Left forelimb (tissue), 1 donor: ENCODE results near the gene SSH2.
A peak's percentile ranks its signal among the peaks of the same experiment; 100 is the strongest.

Experiments
- DNase-seq: peaks from one replicate; pipeline ENCODE4 v3.0.0-alpha.2; 2018; ENCODE audit warnings: low spot score

The SSH2 gene

DNA sequence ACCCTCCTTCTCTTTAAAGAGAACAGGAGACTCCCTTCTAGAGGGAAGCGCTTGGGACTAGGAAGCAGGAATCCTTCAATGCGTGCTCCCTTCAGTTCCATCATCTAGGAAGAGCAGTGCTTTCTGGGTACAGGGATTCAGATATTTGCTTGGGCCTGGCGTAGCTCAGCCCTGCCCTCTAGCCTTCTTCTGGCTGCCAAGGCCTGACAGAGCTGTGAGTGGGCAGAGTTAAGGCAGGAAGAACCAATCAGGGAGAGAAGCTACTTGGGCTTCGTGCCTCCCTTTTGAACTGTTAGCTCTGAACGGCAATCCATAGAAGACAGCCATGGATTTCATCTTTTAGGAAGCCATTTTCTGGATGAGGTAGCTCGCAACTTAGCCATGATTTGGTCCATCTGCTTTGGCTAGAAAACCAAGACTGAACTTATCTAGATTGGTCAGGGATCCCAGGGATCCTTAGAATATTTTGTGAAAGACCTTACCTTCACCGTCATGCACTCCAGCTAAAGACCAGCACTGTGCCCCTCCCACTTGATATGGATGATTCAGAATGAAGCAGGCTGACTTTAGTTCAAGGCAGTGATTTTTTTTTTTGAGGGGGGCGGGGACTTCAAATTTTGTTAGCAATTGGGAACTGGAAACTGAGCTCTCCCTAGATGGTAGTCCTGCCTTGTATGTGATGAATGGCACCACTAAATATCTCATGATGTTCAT lies 304.8 kb downstream of the SSH2 start:
- DNase-seq = peak; percentile 44

DNA sequence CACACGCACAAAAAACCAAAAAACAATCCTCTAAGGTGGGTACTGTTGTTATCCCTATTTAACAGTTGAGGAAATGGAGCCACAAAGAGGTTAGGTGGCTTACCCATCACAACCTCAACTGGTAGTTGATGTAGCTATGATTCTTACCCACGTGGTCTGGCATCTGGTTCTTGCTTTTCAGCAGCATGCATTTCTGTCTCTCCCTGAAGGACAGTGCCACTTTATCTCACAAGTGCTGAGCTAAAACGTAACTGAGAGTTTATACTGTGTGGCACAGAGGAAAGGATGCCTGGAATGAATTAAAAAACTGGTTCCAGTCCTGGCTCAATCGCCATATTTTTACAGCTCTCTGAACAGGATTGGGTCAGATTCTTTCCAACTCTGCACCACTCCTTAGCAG lies 305.4 kb downstream of the SSH2 start:
- DNase-seq = no peak

DNA sequence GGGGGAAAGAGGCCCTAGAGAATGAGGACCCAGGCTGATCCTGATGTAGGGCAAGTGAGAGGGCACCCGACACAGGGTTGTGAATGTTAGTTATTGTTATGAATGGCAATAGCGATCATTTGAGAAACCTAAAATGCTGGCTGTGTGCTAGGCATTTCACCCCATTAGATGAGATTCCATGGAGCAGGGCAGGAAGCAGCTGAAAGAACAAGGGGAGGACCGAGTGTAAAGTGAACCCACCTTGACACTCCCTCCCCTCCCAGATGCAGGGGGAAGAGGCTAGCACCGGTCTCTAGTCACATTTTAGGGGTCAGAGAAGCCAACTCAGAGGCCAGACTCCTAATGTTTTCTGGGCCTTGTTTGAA lies 306.8 kb downstream of the SSH2 start:
- DNase-seq = no peak

DNA sequence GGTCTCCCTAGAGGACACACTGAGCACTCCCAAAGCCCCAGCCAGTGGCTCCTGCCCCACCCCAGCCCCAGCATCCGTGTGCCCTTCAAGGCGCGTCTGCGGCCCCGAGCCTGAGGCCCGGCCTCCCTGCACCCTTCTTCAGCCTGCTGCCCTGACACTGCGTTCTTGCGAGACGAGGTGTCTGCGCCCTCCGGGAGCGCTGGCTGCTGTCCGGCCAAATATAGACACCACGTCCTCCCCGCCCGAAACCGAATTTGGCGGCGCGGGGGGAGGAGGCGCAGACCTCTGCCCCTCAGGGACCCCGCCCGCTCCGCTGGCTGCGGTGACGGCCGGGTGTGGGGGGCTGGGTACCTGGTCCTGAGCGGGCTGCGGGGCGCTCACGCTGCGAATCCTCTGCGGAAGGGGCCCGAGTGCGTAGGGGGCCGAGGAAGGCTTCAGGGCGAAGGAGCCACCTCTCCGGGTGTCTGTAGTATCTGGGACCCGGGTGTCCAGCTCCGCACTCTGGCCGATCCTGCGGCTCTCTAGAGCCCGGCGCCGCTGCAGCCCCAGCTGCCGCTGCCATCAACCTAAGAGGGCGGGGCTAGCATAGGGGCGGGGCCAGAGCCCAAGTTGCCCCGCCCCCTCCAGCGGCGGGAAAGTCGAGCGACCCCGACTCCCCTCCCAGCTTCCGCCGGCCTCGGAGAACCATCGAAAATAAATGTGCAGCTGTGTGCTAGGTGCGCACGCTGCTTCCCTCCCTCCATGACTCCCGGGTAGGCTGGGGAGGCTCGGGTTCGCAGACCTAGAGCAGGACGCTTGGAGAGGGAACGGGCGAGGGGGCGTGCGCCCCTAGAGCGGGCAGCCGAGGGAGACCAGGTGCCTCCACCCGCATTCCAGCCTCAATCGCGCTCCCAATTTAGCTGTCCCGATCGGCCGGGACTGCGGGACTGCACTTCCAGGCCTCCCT lies 307.4 kb downstream of the SSH2 start, which contains the start of gene CORO6:
CORO6 (minus strand) TSS at position 576 of the 946 bp plus-strand sequence. CDS start 1,491 bp downstream, outside the sequence.
- DNase-seq = peak; percentile 78

DNA sequence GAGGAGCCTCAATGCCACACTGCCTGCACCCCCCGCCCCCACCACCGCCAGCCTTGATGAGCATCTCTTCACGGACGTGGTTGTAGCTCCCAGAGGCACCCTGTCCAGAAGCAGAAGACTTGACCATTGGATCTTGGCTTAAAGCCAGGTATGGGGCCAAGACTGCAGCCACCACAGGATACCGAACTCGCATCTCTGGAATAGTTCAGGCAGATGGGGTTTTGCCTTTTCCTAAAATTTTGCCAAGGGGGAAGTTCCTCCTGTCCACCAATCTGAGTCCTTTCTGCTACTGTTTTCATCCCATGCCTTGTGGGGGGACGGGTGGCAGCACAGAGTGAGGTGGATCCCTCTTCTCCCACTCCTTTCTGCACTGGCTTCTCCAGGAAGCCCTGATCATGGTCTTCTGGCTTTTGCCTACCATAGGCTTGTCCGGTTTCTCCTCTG lies 308.3 kb downstream of the SSH2 start:
- no peak for DNase-seq

DNA sequence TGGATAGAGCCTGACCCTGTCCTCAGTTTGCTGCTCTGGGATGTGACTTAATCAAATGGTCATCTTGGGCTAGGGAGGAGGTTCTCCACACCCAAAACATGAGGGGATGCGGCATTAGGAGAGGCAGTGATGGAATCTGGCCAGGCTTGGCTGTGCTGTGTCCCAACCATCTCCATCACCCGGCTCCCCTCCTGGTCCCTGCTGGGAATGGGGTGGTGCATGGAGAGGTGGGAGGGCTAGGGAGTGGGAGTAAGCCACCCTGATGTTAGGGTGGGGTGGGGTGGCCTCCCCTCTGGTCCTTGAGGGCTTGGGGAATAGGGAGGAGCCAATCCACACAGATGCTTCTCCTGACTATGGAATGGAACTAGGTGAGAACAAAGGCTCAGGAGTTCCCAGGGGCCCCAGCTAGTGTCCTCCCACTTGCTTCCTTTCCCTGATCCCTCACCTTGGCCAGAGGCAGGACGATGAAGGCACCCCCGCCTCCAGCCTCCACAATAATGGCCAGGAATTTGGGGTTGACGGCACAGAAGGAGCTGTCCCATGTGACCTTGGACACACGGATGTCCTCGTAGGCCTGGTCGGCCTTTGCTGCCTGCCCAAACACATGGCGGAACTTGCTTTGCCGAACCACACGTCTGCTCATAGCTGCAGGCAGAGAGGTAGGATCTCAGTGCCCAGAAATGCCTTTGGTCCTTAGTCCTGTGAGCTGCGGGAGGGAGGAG lies 309.1 kb downstream of the SSH2 start:
- DNase-seq = no peak

DNA sequence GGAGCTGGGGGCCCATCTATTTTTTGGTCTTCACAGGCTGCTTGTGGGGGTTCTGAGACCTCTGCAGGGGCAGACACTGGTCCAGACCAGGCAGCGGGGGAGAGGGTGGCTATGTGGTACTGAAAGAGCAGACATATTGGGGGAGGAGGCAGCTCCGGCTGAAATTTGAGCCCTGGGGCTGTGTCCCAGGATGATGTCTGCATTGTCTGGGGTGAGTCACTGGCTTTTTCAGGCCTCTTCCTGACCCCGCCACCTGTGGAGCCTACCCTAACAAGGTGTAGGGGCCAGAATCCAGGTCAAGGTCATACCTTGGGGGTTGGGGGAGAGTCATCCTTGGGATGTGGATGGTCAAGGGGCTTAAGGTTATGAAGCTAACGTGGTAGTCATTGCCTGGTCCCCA lies 309.8 kb downstream of the SSH2 start:
- DNase-seq = no peak

DNA sequence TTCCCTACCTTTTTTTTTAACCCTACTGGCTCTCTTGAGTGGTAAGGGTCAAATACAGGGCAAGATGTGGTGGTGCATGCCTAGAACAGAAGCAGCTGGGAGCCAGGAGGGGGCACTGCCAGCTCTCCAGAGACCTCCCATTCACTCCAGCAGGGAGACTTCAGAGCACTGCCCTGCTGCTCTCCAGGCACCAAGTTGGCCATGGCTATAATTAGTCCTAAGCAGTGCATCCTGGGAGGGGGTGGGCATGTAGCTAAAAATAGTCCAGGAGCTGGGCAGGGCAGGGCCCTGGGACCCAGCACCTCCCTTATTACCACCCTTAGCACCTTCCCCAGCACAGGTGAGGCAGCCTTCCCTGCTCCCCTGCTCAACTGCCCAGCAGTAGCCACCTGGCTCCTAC lies 310.8 kb downstream of the SSH2 start:
- DNase-seq = no peak

DNA sequence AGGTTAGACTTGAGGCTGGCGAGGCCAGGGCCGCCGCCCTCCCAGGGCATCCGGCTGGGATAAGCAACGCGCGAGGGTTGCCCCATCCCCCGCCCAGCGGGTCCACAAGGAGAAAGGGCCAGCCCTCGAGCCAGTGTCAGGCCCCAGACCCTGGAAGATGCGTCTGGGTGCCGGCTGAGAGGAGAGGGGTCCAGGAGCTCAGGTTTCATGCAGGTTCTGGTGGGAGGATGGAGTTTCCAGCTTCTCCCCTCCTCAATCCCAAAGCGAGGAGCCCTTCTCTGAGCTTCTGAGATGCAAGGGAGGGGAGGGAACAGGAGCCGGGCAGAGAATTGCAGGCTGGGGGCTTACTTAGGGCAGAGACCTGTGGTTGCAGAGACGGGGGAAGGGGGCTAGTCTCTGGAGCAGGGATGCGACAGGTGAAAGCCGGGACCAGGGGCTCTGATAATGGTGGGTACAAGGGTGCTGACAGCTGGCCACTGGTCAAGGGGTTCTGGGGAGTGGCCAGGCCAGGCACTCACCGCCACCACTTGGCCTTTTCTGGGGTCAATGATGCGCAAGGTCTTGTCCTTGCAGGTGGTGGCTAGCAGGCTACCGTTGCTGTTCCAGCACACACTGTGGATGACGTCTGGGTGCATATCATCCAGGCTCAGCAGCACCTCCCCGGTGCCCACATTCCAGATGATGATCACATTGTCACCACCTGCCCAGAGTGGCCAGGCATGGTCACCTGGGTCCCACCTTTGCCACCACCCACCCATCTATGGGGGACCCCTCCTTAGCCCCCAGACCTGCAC lies 311.6 kb downstream of the SSH2 start:
- DNase-seq = no peak

DNA sequence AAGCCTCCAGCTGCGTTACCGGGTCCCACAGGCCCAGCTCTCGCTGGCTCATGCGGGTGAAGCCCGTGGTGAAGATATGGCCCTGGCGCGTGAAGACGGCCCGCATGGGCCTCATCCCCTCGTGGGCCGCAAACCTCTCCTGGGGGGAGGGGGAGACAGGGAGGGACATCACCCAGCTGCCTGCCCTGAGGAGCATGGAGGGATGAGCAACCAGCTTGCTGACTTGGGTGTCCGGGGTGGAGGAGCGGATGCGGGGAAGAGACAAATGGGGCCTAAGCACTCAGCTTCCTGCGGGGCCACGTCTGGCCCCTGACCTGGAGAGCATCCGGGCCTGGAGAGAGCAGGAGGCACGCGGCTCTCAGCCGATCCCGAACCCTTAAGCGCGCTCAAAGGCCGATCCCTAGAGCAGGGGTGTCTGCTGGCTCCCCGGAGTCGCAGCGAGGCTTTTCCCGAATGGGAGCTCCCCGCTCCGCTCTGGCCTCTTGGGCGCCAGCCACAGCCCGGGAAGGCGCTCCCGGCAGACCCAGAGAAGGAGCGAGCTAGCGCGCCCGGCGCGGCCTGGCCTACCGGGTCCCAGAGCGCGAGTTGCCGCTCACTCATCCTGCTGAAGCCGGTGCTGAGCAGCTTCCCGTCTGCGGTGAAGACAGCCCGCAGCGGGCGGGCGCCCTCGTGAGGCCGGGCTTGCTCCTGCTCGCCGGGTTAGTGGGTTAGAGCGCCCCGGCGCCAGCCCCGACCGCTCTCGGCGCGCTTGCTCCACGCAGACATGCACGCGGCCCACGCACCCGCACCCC lies 312.4 kb downstream of the SSH2 start:
- DNase-seq = no peak

DNA sequence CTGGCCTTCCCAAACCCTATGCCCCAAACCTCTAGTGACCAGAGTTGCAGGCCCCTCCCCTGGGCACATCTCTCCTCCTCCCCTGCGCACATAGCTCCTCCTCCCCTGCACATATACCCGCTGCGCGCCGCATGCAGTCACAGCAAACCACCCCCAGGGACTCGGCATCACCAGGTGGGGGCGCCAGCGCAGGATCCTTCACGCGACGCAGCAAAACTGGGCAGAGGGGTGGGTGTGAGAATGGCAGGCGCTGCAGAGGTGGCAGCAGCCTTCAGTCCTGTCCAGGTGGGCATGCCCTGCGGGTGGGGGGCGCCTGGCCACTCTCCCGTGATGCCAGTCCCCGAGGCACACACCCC lies 312.9 kb downstream of the SSH2 start:
- DNase-seq = peak; percentile 69

DNA sequence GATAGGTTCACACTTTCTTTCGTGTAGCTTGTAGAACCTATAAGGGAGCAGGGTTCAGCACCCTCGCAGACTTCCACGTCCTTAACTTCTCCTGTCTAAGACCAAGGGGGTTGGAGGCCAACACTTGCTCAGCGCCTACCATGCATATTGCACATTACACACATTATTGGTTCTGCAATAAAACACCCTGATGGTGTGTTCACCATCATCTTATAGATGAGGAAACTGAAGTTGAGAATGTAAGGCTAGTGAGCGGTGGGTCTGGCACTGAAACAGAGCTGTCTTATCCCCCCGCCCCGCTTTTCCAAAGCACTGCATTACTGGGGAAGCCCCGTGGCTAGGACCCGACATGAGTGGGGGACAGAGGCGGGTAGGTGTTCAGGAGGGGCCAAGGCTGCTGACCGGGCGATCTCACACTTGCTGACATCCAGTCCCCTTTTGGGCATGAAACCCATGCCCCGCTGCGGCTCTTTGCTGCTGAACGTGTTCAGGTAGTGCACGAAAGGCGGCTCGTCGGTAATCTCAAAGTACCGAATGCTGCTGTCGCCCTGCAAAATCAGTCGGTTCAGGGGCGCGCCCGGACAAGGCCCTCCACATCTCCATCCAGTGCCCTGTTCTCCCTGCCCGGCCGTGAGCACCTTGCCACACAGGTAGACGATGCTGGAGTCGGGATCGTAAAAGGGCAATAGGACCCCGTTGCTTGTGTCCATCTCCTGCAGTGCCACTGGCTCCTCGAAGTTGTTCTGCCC lies 313.6 kb downstream of the SSH2 start:
- DNase-seq = no peak

DNA sequence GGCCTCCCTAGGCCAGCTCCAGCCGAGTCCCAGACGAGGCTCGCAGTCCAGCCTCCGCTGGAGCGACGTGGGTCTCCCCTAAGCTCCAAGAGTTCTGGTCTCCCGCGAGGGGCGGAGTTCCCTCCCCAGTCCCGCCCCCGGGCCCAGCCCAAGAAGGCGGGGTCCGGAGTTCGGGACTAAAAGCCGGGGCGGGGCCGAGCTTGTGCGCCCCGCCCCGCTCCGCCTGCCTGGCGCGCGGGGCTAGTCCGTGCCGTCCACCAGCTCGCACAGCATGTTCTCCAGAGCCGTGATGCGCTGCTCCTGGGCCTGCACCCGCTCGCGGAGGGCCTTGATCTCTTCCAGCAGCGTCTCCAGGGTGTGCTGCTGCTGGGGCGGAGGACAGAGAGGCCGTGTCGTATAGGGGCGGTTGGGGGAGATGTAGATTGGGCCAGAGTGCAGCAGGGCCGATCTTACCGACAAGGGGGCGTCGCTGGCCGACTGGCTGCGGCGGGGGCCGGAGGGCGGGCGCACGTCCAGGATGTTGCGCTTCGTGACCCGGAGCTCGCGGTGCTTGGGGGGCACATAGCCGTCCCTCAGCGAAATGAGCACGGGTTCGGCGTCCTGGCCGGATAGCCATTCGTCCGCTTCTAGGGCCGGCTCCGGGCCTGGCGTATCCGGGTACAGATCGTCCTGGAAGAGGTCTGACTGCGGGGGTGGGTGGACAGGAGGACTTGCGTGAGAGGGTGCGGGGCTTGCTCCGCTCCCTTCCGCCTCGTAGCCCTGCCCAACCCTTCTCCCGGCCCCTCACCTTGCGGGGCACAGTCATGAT lies 314.3 kb downstream of the SSH2 start:
- DNase-seq = peak; percentile 90

DNA sequence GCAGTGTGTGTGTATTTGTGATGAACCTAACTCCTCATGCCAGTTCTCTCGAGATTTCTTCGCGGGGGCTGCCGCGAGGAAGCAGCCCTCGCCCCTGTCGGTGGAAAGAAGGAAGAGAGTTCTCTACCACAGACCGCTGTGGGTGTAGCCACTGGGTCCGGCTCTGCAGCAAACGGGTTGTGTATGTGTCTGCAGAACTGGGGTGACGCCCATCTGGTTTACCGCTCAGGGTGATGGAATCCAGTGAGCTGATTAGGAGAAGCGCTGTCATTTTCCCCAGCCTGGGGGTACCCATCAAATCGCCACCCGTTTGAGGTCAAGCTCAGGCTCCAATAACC lies 315.0 kb downstream of the SSH2 start:
- no peak for DNase-seq

DNA sequence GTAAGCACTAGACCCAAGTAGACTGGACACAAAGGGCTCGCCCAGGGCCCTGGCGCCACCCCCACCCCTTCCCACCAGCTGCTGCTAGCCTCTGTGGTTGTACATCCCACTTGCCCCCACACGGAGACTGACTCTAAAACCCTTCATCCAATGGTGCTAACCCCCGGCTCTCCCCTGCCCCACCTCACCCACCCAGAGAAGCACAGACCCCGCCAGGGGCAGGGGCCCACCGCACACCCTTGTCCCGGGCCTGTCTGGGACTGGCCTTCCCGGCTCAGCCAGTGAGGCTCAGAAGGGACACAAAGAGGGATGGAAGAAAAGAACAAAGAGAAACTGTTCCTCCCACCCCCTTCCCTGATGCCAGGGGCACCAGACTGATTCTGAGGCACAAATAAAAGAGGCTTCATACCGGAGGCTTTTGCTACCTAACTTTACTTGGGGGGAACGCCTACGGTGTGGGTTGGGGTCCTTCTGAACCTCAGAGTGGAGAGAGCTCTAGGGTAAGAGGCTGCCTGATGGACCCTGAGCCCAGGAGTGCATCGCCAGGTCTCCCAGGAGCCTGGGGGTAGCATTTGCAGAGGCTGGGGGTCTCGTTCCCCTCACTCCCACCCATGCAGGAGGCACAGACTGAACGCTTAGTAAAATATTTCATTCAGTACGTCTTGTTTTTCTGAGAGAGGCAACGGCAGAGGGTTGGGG lies 315.5 kb downstream of the SSH2 start:
- no peak for DNase-seq

DNA sequence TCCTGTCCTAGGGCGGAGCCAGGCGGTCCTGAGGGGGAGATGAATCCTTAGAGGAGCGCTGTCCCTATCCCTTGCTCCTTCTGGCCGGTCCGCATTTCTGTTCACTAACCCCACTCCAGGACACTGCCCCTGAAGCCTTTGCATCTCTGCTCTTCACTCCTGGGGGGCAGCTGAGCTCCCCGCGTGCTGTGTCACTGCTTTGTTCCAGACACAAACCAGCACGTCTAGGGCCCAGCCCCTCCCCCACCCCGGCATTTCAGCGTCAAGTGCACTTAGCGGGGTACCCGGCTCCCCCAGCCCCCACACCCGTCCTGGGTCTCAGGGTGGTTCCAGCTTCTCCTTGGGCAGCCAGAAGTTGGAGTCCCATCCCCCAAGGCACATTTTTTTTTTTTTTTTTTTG lies 316.2 kb downstream of the SSH2 start:
- DNase-seq = no peak

DNA sequence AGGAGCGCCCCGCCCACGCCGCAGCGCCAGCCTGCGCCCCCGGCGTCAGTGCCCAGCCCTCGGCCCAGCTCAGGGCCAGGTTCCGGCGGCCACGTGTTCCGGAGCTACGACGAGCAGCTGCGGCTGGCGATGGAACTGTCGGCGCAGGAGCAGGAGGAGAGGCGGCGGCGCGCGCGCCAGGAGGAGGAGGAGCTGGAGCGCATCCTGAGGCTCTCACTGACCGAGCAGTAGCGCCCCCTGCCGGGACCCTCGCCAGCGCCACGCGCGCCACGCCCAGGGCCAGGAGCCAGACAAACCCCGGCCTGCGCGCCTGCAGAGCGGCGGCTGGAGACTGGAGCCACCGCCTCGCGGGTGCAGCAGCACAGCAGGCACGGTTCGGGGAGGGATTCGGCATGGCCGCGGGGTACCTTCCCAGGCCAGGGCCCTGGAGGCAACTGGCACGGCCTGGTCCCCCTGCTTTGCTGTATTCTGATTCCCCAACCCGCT lies 316.6 kb downstream of the SSH2 start:
- peak; percentile 98 for DNase-seq

DNA sequence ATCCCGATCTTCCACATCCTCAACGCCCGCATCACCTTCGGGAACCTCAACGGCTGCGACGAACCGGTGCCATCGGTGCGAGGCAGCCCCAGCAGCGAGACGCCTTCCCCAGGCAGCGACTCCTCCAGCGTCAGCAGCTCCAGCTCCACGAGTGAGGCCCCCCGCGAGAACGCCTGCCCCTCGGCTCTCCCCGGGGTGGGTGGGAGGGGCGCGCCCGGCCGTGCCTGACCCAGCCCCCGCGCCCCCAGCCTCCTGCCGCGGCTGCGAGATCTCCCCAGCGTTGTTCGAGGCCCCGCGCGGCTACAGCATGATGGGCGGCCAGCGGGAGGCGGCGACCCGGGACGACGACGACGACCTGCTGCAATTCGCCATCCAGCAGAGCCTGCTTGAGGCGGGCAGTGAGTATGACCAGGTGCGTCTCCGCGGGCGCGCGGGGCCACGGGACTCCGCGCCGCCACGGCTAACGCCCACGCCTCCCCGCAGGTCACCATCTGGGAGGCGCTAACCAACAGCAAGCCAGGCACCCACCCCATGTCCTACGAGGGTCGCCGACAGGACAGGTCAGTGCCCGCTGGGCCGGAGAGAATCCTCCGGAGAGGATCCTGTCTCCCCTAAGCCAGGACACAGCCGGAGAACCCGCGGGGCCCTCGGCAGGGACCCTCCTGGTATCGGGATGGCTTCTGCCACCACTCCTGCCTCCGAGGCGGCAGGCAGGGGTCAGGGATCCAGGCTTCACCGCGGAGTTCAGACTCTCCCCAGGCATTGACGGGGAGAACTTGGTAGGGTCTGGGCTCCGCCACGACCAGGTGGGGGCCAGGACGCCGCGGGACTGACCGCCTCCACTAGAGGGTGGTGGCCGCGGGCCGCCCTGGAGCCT lies 317.4 kb downstream of the SSH2 start:
- DNase-seq = peak; percentile 70
